GM19468 (cell line): Measurements from ENCODE around the gene ARL4D.
"Not testable (repeated sequence)": the region's sequence is repeated elsewhere in the genome, so short reads cannot be mapped to it uniquely, and the experiment has no call there.

ENCODE experiments used
- ATAC-seq: cut with Tn5 transposase; IDR thresholded peaks from one replicate; pipeline ENCODE4 v1.9.1; 2021; ENCODE audit warnings: mild to moderate bottlenecking, moderate library complexity, moderate number of reproducible peaks; ENCODE audit not compliant: unreplicated experiment; ENCODE audit errors: extremely low read depth

ARL4D gene

DNA sequence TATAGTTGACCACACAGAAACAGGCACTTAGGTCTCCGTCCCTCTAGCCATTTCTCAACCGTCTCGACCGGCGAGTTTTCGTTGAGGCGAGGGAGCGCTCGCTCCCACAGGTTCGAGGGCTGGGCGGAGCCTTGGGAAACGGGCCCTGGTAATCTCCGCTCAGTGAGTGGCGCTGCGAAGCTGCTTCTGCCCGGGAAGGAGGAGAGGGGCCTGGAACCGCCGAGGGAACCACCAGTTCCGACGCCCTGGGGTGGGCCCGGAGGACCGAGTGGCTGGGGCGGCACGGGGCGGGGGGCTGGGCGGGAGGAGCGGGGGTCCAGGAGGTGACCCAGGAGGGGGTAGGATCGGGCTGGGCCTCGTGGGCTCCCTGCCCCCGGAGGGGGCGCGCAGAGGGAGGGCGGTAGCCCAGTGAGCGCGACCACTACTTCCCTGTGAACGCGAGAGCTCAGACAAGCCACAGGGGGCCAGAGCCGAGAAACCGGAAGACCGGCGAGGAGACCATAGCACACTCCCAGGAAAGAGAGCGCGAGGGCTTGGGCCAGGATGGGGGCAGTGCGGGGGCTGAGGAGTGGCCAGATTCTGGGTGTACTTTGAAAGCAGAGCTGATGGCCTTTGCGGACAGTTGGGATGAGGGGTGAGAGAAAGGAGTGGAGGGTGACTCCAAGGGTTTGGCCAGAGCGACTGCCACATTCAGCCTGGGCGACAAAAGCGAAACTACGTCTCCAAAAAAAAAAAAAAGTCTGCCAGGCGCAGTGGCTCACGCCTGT, 29.9 kb upstream of the ARL4D start:
- ATAC-seq, result no peak

DNA sequence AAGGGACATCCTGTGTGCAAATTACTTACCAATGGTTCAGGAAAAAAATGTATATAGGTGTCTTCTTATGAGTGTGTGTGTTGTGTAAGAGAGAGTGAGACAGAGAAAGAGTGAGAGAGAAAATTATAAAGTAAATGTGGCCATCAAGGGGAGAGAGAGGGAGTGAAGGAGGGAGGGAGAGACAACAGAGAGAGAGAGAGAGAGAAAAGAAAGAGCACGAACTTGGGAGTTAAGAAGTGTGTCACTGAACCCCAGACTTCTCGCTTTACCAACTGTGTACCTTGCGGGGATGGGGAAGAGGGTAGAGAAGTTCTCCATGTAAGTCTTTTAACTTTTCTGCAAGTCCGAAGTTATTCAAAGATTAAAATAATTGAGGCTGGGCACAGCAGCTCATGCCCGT, 28.8 kb upstream of the ARL4D start:
- ATAC-seq, result no peak

DNA sequence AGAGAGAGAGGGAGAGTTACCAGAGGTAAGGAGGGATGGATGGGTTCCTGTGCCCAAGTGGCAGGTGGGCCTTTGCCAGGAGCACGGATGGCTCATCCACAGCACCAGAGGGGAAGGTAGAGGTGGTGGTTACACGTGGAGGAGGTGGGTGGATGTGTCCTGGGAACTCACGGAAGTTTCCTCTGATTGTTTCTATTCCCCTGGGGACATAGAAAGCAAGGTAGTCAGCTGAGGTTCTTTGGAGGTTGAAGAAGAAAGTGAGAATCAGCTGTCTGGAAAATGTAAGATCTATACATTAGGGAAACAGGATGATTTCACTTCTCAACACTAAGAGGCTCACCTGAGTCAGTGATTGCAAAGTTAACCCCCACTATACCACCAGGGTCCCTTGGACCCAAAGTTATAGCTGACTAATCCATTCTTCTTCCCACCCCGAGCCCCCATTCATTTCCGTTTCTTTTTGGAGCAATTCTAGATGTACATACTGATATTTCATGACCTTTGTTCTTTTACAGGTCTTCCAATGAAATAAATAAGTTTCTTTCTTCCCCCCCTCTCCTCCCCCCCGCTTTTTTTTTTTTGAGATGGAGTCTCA, 27.5 kb upstream of the ARL4D start:
- ATAC-seq, result no peak

DNA sequence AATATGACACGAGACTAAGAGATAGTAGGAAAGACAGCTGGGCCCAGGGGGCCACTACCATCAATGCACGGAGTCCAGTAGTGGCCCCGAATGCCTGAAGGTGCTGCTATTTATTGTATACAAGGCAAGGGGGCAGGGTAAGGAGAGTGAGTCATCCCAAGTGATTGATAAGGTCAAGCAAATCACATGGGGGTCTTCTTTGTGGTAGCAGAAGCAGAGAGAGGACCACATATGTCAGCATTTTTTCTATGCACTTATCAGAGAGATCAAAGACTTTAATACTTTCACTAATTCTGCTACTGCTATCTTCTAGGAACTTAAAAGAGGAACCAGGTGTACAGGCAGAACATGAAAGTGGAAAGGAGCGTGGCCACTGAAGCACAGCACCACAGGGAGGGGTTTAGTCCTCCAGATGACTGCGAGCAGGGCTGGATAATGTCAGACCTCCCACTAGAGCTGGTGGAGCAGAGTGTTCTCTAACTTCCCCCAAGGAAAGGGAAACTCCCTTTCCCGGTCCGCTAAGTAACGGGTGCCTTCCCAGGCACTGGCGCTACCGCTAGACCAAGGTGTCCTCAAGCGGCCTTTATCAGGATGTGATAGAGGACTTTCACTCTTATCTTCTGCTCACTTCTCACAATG, 26.4 kb upstream of the ARL4D start:
- no peak for ATAC-seq

DNA sequence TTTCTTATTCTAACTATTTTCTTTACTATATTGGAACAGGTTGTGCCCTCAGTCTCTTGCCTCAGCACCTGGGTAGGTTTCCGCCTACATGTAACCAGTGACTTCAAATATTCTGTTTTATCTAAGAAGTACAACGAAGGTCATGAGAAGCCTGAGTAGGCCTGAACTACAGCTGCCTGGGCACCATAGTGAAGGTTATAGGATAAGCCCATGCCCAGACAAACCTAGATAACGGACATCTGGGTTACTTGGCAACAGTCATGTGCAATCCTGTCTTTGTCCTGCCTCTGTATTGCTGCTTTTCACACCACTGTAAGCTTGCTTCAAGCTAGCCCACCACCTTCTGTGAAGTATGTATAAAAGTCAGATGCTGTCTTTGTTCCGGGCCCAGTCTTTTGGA, 25.4 kb upstream of the ARL4D start:
- ATAC-seq, result no peak

DNA sequence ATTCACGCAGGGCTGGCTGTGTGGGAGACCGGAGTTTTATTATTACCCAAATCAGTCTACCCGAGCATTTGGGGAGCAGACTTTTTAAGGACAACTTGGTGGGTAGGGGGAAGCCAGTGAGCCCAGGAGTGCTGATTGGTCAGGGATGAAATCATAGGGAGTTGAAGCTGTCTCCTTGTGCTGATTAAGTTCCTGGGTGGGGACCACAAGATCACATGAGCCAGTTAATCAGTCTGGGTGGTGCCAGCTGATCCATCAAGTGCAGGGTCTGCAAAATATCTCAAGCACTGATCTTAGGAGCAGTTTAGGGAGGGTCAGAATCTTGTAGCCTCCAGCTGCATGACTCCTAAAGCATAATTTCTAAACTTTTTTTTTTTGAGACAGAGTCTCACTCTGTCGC, 22.9 kb upstream of the ARL4D start:
- not testable (repeated sequence) for ATAC-seq

DNA sequence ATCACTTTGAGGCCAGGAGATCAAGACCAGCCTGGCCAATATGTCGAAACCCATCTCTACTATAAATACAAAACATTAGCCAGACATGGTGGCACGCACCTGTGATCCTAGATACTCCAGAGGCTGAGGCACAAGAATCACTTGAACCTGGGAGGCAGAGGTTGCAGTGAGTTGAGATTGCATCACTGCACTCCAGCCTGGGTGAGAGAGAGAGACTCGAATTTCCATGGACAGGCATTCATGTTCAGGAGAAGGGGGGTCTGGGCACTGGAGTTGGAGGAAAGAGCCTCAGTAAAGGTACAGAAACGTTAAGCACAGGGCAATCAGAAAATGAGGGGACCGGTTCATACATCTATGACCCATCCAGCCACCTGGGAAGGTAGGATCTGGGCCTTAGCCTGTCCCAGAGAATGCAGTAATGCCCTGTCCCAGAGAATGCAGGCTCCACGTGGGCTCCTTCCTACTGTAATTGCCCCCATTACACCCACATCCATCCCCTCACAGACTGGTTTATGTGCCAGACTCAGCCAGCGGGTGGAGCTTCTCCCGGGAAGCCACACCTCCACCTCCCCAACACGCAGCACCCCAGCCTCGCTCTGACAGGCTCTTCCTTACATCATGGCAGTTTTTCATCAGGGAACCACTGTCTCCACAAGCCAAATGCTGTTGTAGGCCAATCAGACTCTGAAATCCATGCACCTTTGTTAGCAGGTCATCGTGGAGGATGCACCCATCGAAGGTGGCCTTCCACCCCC, 21.6 kb upstream of the ARL4D start:
- no peak for ATAC-seq

DNA sequence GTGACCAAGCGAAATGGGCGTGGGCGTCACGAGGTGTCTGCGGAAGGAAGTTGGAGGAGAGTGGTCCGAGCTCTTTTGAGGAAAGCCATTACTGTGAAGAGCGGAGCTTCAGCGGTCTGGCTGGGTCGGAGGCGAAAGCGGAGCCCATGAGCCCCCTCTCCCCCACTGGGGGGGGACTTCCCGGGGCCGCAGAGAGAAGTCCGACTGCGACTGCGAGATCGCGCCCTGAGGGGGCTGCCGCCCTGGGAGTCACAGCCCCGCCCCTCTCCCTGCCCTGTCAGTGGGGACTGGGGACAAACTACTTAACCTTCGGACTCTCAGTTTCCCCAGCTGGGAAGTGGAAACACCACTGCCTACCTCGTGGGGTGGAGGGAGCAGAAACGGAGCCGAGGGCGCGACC, 20.0 kb upstream of the ARL4D start:
- ATAC-seq, result no peak

DNA sequence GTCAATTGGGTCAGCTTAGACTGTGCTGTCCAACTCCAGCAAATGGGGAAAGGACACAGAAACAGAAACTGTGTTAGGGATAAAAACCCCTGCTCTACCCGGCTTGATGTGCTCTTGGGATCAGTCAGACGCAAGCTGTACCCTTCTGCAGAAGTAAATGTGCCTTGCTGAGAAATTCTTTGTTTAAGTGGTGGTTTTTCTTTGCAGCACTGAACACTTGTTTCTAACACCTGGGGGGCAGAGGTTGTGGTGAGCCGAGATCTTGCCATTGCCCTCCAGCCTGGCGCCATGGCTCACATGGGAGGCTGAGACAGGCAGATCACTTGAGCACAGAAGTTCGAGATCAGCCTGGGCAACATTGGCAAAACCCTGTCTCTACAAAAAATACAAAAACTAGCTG, 18.5 kb upstream of the ARL4D start:
- ATAC-seq, result no peak

DNA sequence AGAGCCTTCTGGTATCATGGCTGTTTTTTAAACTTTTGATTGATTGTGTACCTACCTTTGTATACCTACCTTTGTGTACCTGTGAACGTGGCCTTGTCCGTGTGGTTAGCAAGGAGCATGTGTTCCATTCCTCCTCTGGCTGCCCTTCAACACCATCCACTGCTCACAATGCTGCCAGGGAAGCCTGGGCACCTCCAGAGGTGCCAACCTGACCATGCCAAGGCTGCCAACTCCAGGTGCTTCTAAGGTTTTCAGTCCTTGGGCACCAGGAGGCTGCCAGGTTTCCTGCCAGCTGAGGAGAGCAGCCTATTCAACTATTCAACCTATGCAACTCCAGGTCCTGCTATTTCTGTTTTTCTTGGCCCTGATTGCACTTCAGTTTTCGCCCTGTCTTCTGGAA, 17.6 kb upstream of the ARL4D start:
- ATAC-seq, result no peak

DNA sequence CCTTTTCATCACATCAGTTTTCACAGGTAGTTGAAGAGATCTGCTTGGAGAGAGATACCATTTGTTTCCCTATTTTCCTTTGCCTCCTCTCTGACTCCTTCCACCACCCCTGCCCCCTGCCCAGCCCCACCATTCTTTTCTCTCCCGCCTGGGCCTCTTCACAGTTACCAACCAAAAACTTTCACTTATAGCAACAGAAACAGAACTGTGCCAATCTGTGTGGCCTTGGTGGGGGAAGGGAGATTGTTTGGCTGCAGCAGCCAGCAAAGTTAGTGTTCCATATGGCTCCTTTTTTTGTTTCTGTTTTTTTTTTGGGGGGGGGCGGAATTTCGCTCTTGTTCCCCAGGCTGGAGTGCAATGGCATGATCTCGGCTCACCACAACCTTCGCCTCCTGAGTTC, 17.2 kb upstream of the ARL4D start:
- no peak for ATAC-seq

DNA sequence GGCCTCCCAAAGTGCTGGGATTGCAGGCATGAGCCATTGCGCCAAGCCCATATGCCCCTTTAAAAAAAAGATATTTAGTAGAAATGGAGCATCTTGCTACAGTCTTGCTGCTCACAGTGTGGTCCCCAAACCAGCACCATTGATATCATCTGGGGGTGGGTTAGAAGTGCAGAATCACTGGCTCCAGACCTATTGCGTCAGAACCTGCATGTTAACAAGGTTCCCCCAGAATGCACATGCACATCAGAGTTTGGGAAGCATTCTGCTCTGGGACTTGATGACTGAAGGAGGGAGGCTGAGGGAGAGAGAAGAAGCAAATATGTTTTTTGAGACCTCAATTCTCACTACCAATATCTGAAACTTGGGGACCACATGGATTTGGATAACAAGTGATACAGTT, 16.0 kb upstream of the ARL4D start:
- ATAC-seq, result no peak

DNA sequence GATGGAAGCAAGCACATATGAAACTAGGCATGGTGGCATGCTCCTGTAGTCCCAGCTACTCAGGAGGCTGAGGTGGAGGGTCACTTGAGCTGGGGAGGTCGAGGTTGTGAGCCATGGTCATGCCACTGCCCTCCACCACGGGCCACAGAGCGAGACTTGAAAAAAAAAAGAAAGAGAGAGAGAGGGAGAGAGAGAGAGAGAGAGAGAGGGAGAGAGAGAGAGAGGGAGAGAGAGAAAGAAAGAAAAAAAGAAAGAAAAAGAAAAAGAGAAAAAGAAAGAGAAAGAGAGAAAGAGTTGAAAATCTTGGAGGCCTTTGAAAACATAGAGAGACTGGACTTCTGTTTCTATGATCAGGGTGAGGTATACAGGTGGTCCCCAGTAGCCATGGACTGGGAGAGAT, 15.4 kb upstream of the ARL4D start:
- no peak for ATAC-seq

DNA sequence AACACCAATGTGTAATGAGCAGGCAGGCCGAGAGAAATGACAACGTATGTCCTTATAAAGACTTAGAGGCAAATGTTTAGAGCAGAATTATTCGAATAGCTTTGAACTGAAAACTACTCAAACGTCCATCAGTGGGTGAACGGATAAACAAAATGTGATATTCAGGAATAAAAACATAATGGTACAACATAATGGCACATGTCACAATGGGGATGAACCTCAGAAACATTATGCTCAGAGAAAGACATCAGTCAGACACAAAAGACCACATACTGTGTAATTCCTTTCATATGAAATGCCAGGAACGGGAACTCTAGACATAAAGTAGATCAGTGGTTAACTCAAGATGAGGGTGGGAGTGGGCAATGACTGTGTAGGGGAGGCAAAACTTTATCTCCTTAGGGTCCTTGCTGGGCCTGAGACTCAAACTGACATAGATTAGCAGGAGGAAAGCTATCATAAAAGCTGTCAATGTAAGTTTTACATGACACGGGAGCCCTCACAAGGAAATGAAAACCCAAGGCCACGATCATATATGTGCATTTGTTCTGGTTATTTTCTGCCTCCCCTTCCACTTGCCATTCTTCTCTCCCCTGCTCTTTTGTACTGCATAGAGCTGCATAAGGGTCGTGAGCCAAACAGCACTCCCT, 14.8 kb upstream of the ARL4D start:
- ATAC-seq, result no peak

DNA sequence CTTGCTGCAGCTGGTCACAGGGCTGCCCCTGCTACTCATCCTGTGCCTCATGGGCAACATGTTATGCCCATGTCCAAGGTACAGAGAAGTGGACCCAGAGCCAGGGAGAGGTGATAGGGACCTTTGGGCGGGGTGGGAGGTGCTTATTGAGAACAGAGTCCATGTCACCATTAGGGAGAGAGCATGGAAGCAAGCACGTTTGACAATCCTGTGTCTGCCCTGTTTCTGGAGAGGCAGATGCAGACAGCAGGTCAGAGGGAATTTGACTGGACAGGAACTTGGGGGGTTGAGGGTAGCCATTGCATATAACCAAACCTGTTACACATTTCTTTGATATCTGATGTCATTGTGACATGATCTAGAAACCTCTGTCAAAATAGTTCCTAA, 14.3 kb upstream of the ARL4D start:
- no peak for ATAC-seq

DNA sequence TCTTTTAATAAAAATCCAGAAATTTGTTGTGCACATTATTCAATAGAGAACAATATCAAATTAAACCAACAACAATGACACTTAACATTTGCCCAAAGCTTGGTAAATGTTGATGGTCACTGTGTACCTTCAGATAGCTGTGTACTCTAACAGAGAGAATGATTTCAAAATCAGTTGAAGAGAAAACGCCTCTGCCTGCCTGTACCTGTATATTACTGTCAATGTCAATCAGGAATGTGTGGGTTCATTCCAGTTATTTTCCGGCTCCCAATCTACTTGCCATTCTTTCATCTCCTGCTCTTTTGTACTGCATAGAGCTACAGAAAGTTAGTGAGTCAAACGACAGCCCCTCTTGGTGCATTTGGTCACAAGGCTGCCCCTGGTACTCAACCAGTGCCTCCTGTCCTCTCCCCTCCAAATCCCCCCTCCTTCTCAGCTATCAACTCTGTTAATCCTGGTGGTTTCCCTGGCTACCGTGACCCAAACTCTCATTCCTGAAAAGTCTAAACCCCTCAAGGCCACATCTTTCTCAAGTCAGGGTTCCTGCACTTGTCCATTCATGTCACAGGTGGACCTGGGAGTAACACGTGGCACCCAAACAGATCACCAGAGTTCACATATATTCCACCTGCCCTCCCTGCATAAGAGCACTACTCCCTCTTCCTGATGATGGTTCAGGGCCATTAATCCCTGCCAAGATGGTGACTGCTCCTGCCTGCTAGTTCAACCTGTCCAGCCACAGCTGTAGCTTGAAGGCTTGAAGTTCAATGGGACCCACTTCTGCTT, 13.6 kb upstream of the ARL4D start:
- no peak for ATAC-seq

DNA sequence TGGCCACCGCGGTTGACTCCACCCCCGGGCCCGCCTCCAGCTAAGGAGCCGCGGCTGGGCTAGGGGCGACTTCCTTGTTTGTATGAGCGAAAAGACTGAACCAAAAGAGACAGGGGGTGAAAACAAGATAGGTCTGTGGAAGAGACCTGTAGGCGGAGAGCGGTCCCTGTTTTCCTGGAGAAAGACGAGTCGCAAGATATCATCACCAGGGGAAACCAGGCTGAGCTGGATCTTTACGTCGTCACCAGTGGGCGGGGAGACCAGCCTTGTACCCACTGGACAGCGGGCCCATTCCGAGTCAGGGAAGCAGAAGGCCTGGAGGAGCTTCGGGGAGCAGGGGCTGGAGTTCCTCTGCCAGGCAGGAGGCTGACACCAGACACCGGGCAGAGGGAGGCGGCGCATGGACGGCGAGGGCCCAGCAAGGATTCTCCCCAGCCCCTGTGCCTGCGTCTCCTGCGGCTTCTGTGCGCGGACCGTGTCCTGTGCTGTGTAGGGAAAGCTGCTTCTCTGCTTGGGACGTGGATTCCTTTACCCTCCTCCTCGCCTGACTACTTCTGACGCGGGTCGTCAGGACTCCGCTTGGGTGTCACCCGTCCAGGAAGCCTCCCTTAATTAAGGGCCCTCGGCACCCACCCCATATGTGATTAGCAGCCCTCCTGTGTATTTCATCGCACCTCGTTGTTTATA, 10.3 kb upstream of the ARL4D start:
- peak; percentile 63 for ATAC-seq

DNA sequence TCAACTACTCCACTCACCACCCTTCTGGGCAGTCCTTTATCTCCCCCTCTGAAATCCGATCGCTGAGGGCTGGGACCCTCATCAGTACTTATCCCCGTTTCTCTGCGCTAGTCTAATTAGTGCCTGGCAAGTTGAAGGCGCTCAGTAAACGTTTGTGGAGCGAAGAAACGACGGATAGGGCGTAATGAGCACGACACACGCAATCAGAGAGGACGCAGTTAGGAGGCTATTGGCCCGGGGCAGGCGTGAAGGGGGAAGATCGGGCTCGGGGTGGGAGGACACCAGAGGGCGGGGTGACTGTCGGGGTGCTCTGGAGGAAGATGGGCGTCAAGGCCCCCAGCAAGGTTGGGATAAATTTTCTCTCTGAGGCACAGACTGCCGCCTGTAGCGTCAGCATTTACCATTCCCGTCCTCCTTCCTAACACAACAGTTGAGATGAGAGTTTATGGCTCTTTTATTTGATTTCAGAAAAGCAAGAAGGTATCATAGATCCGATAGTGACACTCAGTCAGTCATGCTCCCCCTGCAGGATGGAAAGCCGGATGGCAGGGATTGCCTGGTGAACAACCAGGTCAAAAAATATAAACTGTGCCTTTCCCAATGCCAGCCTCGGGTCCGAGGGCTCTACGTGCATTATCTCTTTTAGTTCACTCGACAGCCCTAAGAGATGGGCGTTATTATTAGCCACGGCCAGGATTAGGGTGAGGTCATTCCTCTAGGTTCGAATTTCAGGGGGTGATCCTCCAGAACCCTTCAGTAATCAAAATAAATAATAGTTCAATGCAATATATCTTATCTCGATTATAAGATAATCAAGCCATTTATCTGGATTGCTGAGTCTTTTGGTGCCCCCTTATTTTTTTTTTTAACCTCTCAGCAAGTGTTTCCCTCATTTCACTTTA, 9.5 kb upstream of the ARL4D start:
- ATAC-seq, result no peak
